Sigmoid colon (tissue), 7 donors: ENCODE measurements around the gene USH1G. TPM values are rescaled to one million over a fixed set of nuclear protein-coding genes. Genes with fewer than 3 reads are reported as not detected.

Experiments used
- DNase-seq: peaks from one replicate; pipeline ENCODE4 v3.0.0-alpha.2; 2019
- H3K27ac ChIP-seq, 4 donors: fragments of 200-600 bp; sonication (generic); one replicate each; pipeline ENCODE4 v1.5.1; 2016 to 2019; ENCODE audit warnings: mild to moderate bottlenecking in 1 of 4
- H3K27me3 ChIP-seq, 3 donors: fragments of 200-600 bp; sonication (generic); one replicate each; pipeline ENCODE4 v1.5.1; 2019; ENCODE audit warnings: mild to moderate bottlenecking in 1 of 3
- H3K36me3 ChIP-seq, 4 donors: fragments of 200-600 bp; sonication (generic); one replicate each; pipeline ENCODE4 v1.5.1; 2016 to 2019
- H3K4me1 ChIP-seq, 4 donors: fragments of 200-600 bp; sonication (generic); one replicate each; pipeline ENCODE4 v1.5.1; 2017 to 2019
- H3K4me3 ChIP-seq, 4 donors: fragments of 200-600 bp; sonication (generic); one replicate each; pipeline ENCODE4 v1.5.1; 2017 to 2019; ENCODE audit warnings: mild to moderate bottlenecking in 2 of 4, moderate library complexity in 1 of 4
- H3K9me3 ChIP-seq, 4 donors: fragments of 200-600 bp in 3 of 4; sonication (generic) in 3 of 4; one replicate each; pipeline versions ENCODE4 v1.5.1 to v1.6.1; 2013 to 2019
- EP300 ChIP-seq, 4 donors: sonication (generic); formaldehyde crosslinking; IDR thresholded peaks; one replicate each; pipeline ENCODE4 v1.6.1; 2017; ENCODE audit warnings: antibody characterized with exemption in 4 of 4
- POLR2A ChIP-seq, 2 donors: fragments of 450-650 bp; IDR thresholded peaks; one replicate each; pipeline ENCODE4 v1.6.1; 2016; ENCODE audit warnings: antibody characterized with exemption in 2 of 2, mild to moderate bottlenecking in 2 of 2, moderate library complexity in 2 of 2
- POLR2AphosphoS5 ChIP-seq, 4 donors: sonication (generic); formaldehyde crosslinking; IDR thresholded peaks; one replicate each; pipeline ENCODE4 v1.6.1; 2017; ENCODE audit warnings: antibody characterized with exemption in 4 of 4
- WGBS, 2 donors: extraction: QIAGEN DNeasy Blood & Tissue Kit; methylation state at CpG; one replicate each; pipeline ENCODE4 v1.1.7; 2013; 5-methylcytosine and 5-hydroxymethylcytosine counted together
- intact Hi-C: fragments of 100-400 bp; cut with DNase I; formaldehyde crosslinking; loops from one replicate; pipeline ENCODE4 v1.15.1; 2023
- polyA plus RNA-seq, 3 donors: library from polyadenylated mRNA; stranded (reverse); fragments of 200-250 nt; gene quantifications; one replicate each; pipeline ENCODE4 v1.2.3, GENCODE V29; 2013
- total RNA-seq, 4 donors: library from RNA; depleted of rRNA; stranded (reverse); fragments of >200 nt; gene quantifications; one replicate each; pipeline ENCODE4 v1.1.0, GENCODE V29; 2016
- TF ChIP-seq, protein P1 (sequence below), 4 experiments: fragments of 450-650 bp in 3 of 4; fragments of 200-600 bp in 1 of 4; IDR thresholded peaks; one replicate each; pipeline ENCODE4 v1.5.1; 2016 to 2019; ENCODE audit warnings: antibody characterized with exemption in 4 of 4, mild to moderate bottlenecking in 3 of 4, moderate library complexity in 2 of 4
- donor health status: healthy with polysubstance abuse.
- donor health status: Bipolar disorder and iron deficiency.
- donor health status: healthy.

The USH1G gene
- total and polyA plus RNA-seq, 7 donors: 0.09 TPM; not detected in 6

DNA sequence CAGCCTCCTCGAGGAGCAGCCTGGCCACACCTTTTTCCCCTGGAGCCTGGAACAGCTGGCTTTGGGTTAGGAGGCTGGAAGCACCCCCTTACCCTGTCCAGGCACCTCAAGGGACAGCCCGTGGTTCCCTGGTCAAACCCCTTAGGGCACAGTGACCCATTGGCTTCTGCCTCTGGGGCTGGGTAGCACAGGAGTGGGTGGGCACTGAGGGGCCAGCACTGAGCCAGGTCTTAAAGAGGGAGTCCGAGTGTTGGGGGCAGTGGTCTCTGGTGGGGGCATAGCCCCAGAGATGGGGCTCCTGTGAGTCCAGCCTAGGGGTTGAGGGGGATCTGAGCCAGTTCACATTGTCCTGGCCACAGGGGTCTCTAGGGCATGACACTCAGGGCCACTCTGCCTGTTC is 28.0 kb upstream of the USH1G start:
- 58 to 72% methylated on average over 3 of the region's 3 CpGs for WGBS, 2 donors
- DNase-seq: no peak
- Histone ChIP-seq H3K9me3 (no peaks in the 10 kb centered on the region), H3K27ac (no peak overlapping the region), H3K4me1 (no peaks in the 10 kb centered on the region), H3K36me3 (no peaks in the 10 kb centered on the region), H3K27me3 (peaks cover 0 to 52% (median 0%) of the 10 kb centered on the region in 3 donors), H3K4me3 (no peak overlapping the region)
- no peak for TF ChIP-seq EP300 (IDR thresholded peaks at IDR 0.05)
- no peak for TF ChIP-seq POLR2AphosphoS5 (IDR thresholded peaks at IDR 0.05)
- no peak for TF ChIP-seq POLR2A (IDR thresholded peaks at IDR 0.05)
- TF ChIP-seq, protein P1, sequence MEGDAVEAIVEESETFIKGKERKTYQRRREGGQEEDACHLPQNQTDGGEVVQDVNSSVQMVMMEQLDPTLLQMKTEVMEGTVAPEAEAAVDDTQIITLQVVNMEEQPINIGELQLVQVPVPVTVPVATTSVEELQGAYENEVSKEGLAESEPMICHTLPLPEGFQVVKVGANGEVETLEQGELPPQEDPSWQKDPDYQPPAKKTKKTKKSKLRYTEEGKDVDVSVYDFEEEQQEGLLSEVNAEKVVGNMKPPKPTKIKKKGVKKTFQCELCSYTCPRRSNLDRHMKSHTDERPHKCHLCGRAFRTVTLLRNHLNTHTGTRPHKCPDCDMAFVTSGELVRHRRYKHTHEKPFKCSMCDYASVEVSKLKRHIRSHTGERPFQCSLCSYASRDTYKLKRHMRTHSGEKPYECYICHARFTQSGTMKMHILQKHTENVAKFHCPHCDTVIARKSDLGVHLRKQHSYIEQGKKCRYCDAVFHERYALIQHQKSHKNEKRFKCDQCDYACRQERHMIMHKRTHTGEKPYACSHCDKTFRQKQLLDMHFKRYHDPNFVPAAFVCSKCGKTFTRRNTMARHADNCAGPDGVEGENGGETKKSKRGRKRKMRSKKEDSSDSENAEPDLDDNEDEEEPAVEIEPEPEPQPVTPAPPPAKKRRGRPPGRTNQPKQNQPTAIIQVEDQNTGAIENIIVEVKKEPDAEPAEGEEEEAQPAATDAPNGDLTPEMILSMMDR (IDR thresholded peaks at IDR 0.05): no peak
- intact Hi-C loops: no loop called here

DNA sequence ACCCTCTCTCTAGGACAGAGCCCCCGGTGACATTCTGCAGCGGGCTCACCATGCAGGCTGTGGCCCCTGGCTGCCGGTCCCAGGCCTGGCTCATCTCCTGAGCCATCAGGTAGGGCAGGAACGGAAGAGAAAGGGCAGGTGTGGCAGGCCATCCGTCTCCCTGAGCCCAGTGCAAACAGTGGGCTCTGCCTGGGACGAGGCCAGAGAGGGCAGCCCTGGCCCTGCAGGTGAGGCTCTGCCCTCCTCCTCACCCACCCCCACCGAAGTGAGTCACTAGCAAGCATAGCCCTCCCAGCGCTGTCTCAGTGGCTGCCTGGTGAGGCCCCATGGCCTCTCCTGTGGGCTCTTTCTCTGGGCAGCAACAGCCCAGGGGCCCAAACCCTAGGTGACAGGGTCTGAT is 27.2 kb upstream of the USH1G start:
- TF ChIP-seq EP300 (IDR thresholded peaks at IDR 0.05) (no peak), POLR2A (IDR thresholded peaks at IDR 0.05) (no peak), POLR2AphosphoS5 (IDR thresholded peaks at IDR 0.05) (no peak)
- TF ChIP-seq, protein P1 (IDR thresholded peaks at IDR 0.05): no peak
- no peaks in the 10 kb centered on the region for H3K36me3 ChIP-seq
- no peaks in the 10 kb centered on the region for H3K4me1 ChIP-seq
- no peak overlapping the region for H3K4me3 ChIP-seq
- peaks cover 0 to 57% (median 0%) of the 10 kb centered on the region in 3 donors for H3K27me3 ChIP-seq
- 32 to 63% methylated on average over 8 of the region's 8 CpGs for WGBS, 2 donors
- no peaks in the 10 kb centered on the region for H3K9me3 ChIP-seq
- no peak overlapping the region for H3K27ac ChIP-seq
- intact Hi-C loops: no loop called here
- DNase-seq: no peak

DNA sequence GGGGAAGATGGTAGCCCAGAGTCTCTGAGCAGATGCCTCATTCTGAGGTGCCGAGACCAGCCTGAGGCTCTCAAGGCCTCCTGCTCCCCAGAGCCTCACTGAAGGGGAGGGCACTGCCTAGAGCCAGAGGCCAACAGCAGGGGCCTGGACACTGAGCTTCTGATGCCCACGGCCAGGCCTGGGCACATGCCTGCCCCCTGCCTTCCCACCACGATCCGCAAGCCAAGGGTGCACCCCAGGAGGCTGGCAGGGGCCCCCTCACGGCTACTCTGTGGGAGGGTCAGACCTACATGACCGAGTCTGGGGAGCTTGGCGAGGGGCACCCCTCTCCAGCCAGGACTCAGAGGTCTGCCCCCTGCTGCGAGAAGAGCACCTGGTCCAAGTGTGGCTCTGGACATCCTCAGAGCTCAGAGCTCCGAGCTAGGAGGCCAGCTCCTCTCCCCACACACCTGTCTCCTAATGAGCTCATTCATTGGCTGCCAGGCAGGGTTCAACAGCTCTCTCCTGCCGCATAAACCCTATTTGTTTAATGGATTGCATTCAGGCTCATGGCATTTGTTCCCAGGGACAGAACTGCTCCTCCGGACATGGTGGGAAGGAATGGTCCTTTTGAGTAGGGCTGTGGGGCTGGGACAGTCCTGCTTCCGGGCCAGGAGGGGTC is 26.5 kb upstream of the USH1G start:
- no peaks in the 10 kb centered on the region for H3K36me3 ChIP-seq
- no peak overlapping the region for H3K4me3 ChIP-seq
- 45 to 61% methylated on average over 12 of the region's 12 CpGs for WGBS, 2 donors
- no peak for TF ChIP-seq EP300 (IDR thresholded peaks at IDR 0.05)
- TF ChIP-seq POLR2AphosphoS5 (IDR thresholded peaks at IDR 0.05): no peak
- TF ChIP-seq, protein P1 (IDR thresholded peaks at IDR 0.05): no peak
- TF ChIP-seq POLR2A (IDR thresholded peaks at IDR 0.05): no peak
- no peaks in the 10 kb centered on the region for H3K4me1 ChIP-seq
- H3K27me3 ChIP-seq: peaks cover 0 to 60% (median 0%) of the 10 kb centered on the region in 3 donors
- no peaks in the 10 kb centered on the region for H3K9me3 ChIP-seq
- H3K27ac ChIP-seq: no peak overlapping the region
- no peak for DNase-seq
- intact Hi-C loops: no loop called here

DNA sequence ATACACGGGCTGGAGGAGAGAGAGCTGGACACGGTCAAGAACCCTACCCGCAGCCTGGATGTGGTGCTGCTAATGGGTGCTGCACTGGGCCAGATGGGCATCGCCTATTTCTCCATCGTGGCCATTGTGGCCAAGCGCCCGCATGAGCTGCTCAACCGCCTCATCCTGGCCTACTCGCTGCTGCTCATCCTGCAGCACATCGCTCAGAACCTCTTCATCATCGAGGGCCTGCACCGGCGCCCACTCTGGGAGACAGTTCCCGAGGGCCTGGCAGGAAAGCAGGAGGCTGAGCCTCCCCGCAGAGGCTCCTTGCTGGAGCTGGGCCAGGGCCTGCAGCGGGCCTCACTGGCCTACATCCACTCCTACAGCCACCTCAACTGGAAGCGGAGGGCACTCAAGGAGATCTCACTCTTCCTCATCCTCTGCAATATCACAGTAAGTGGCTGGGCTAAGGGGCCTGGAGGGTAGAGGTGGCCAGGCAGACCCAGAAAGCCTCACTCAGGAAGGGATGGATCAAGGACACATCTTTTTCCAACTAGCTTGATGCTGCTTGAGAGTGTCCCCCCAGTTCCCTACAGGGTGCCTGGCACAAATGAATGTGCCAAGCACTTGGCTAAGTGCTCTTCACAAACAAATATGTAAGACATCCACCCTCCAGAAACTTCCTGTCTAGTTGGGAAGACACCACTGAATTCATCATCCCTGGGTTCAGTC is 24.1 kb upstream of the USH1G start:
- intact Hi-C loops: no loop called here
- H3K27ac ChIP-seq: no peak overlapping the region
- TF ChIP-seq POLR2A (IDR thresholded peaks at IDR 0.05) (no peak), POLR2AphosphoS5 (IDR thresholded peaks at IDR 0.05) (no peak), EP300 (IDR thresholded peaks at IDR 0.05) (no peak)
- TF ChIP-seq, protein P1 (IDR thresholded peaks at IDR 0.05): no peak
- H3K36me3 ChIP-seq: no peaks in the 10 kb centered on the region
- H3K9me3 ChIP-seq: no peaks in the 10 kb centered on the region
- DNase-seq: no peak
- WGBS, 2 donors: 93 to 94% methylated on average over 17 of the region's 17 CpGs
- no peak overlapping the region for H3K4me3 ChIP-seq
- no peaks in the 10 kb centered on the region for H3K4me1 ChIP-seq
- peaks cover 0 to 68% (median under 1%) of the 10 kb centered on the region in 3 donors for H3K27me3 ChIP-seq
